Fibroblast of pulmonary artery (primary cell): ENCODE results near the gene WDR88.
"Not testable (repeated sequence)": the region's sequence is repeated elsewhere in the genome, so short reads cannot be mapped to it uniquely, and the experiment has no call there.

Experiments used
- DNase-seq: peaks from one replicate; pipeline ENCODE4 v3.0.0-alpha.2; 2010; ENCODE audit warnings: low read depth
- H3K4me3 ChIP-seq: replicated peaks from 2 replicates; pipeline ENCODE4 v1.5.1; 2011; ENCODE audit warnings: low read depth, mild to moderate bottlenecking, control low read depth, low read length, moderate library complexity
- TF ChIP-seq, protein P1 (sequence below): IDR thresholded peaks from 2 replicates; pipeline ENCODE4 v1.5.1; 2011; ENCODE audit warnings: mild to moderate bottlenecking, control low read depth, low read length, inconsistent platforms; ENCODE audit errors: missing control alignments

WDR88 gene

DNA sequence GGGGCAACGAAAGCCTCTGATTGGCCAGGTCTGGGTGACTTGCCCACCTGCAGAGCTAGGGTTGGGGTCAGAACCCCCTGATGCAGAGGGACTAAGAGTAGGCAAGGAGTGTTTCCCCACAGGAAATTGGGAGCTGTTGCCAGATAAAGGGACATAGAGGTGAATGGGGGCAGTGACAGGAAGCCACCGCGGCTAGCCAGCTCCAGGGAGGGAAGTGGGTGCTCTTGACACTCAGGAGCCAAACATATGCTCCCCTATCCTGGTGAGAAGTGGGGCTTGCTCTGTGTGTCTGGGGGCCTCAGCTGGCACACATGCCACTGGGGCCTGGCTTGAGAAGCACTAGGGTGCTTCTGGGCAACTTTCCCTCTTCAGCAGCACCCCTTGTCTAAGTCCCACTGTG lies 26.0 kb downstream of the WDR88 start:
- no peak for DNase-seq
- TF ChIP-seq, protein P1, sequence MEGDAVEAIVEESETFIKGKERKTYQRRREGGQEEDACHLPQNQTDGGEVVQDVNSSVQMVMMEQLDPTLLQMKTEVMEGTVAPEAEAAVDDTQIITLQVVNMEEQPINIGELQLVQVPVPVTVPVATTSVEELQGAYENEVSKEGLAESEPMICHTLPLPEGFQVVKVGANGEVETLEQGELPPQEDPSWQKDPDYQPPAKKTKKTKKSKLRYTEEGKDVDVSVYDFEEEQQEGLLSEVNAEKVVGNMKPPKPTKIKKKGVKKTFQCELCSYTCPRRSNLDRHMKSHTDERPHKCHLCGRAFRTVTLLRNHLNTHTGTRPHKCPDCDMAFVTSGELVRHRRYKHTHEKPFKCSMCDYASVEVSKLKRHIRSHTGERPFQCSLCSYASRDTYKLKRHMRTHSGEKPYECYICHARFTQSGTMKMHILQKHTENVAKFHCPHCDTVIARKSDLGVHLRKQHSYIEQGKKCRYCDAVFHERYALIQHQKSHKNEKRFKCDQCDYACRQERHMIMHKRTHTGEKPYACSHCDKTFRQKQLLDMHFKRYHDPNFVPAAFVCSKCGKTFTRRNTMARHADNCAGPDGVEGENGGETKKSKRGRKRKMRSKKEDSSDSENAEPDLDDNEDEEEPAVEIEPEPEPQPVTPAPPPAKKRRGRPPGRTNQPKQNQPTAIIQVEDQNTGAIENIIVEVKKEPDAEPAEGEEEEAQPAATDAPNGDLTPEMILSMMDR = no peak
- H3K4me3 ChIP-seq = no peak overlapping the region

DNA sequence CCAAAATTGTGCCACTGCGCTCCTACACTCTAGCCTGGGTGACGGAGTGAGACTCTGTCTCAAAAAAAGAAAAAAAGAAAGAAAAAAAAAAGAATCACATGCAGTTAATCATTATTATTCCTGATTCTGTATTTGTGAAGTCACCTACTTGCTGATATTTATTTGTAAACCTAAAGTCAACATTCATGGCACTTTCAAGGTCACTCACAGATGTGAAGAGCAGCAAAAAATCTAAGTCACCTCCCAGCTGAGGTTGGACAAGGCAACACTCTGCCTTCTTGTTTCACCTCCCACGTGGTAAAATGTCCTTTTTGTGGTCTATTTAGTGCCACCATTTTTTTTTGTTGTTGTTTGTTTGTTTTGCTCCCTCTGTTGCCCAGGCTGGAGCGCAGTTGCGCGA lies 26.5 kb downstream of the WDR88 start:
- no peak for DNase-seq
- TF ChIP-seq, protein P1 = no peak
- no peak overlapping the region for H3K4me3 ChIP-seq

DNA sequence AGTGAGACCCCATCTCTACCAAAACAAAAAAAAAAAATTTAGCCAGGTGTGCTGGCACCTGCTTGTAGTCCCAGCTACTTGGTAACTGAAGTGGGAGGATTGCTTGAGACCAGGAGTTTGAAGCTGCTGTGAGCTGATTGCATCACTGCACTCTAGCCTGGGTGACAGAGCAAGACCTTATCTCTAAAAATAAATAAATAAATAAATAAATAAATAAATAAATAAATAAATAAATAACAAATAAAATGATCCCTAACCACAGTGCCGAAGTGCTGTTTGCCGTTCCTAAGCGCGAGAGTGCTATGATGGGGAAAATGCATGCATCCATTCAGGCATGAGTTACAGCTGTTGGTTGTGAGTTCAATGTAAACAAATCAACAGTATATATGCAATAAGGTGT lies 27.2 kb downstream of the WDR88 start:
- no peak for DNase-seq
- no peak overlapping the region for H3K4me3 ChIP-seq
- TF ChIP-seq, protein P1 = no peak

DNA sequence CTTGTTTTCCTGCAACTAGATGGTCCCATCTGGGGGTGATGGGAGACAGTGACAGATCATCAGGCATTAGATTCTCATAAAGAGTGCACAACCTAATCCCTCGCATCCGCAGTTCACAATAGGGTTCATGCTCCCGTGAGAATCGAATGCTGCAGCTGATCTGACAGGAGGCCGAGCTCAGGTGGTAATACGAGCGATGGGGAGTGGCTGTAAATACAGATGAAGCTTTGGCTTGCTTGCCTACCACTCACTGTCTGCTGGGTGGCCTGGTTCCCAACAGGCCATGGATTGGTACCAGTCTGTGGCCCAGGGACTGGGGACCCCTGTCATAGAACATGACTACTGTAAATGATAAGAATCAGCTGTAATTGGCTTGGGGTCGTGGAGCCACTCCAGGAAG lies 28.0 kb downstream of the WDR88 start:
- TF ChIP-seq, protein P1 = no peak
- no peak overlapping the region for H3K4me3 ChIP-seq
- no peak for DNase-seq

DNA sequence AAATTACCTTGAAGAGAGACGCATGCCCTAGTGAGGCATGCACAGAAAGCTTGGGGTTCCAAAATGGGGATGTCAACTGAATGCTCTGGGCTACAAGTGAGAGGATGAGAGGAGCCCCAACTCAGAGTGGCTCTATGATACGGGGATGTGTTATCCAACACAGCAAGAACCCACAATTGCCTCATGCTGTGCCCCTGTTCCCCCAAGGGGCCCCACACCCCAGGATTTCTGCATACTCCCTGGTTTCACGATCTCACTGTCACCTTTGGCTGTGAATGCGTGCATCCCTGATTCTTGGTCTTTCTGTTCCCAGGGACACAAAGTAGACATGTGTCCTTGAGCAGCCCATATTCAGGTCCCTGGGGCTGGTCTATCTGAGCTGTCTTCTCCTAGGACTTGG lies 29.3 kb downstream of the WDR88 start:
- TF ChIP-seq, protein P1 = no peak
- no peak overlapping the region for H3K4me3 ChIP-seq
- DNase-seq = no peak

DNA sequence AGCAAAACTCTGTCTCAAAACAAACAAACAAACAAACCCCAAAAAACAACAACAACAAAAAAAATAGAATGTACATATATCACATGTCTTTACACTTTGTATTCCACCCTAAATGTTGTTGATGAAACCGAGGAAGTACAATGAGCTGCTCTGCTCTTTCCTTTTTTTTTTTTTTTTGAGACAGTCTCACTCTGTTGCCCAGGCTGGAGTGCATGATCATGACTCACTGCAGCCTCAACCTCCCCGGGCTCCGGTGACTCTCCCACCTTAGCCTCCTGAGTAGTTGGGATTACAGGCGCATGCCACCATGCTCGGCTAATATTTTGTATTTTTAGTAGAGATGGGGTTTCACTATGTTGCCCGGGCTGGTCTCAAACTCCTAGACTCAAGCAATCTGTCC lies 31.6 kb downstream of the WDR88 start:
- TF ChIP-seq, protein P1 = no peak
- no peak for DNase-seq

DNA sequence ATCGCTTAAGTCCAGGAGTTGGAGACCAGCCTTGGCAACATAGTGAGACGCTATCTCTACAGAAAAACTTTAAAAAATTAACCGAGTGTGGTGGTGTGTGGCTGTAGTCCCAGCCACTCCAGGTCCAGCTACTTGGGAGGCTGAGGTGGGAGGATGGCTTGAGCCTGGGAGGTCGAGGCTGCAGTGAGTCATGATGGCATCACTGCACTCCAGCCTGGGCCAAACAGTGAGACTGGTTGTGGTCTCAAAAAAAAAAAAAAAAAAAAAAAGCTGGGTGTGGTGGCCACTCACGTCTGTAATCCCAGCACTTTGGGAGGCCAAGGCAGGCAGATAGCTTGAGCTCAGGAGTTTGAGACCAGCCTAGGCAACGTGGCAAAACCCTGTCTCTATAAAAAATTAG lies 34.1 kb downstream of the WDR88 start:
- not testable (repeated sequence) for DNase-seq, H3K4me3 ChIP-seq

More for the DNA sequence above, 31.6 kb downstream of the WDR88 start:
- no peak overlapping the region for H3K4me3 ChIP-seq

DNA sequence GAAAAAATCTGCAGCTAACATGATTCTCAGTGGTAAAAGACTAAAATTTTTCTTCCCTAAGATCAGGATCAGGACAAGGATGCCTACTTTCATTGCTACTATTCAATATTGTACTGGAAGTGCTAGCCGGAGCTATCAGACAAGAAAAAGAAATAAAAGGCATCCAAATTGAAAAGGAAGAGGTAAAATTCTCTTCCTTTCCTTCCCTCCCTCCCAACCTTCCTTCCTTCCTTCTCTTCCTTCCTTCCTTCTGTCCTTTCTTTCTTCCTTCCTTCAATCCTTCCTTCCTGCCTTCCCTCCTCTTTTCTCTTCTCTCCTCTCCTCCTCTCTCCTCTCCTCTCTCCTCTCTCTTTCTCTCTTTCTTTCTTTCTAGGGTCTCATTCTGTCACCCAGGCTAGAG lies 35.5 kb downstream of the WDR88 start:
- no peak overlapping the region for H3K4me3 ChIP-seq
- DNase-seq = no peak
- TF ChIP-seq, protein P1 = no peak
